K562 (cell line): Measurements from ENCODE around the gene TRNAU1AP. TPM values are rescaled to one million over a fixed set of nuclear protein-coding genes. Genes with fewer than 3 reads are reported as not detected.

Experiments
- BRD4 ChIP-seq: fragments of 200-600 bp; sonication (generic); IDR thresholded peaks from 2 replicates; pipeline ENCODE4 v1.6.1; 2017; ENCODE audit warnings: inconsistent platforms
- CHD4 ChIP-seq: fragments of 200-600 bp; sonication (generic); IDR thresholded peaks from 3 replicates; pipeline ENCODE4 v1.6.1; 2012; ENCODE audit warnings: low read depth, mild to moderate bottlenecking, mixed read lengths, low read length, inconsistent platforms; ENCODE audit not compliant: insufficient read depth, insufficient replicate concordance, poor library complexity, severe bottlenecking
- CREBBP ChIP-seq: IDR thresholded peaks from one replicate; pipeline ENCODE4 v1.6.1; 2012; ENCODE audit warnings: low read depth, mild to moderate bottlenecking, control low read depth, inconsistent platforms, low read length
- EGR1 ChIP-seq: fragments of 450-650 bp; conservative IDR thresholded peaks from 2 replicates; pipeline ENCODE4 v1.6.1; 2017; ENCODE audit warnings: mild to moderate bottlenecking
- GATAD2B ChIP-seq: fragments of 450-650 bp; IDR thresholded peaks from 2 replicates; pipeline ENCODE4 v1.6.1; 2017; ENCODE audit warnings: mild to moderate bottlenecking, borderline replicate concordance
- NFXL1 ChIP-seq: fragments of 450-650 bp; formaldehyde crosslinking; IDR thresholded peaks from 2 replicates; pipeline ENCODE4 v1.4.0; 2021; ENCODE audit warnings: mild to moderate bottlenecking
- RFX5 ChIP-seq: IDR thresholded peaks from 2 replicates; pipeline ENCODE4 v1.6.1; 2011; ENCODE audit warnings: low read depth, mild to moderate bottlenecking, improper control_type of control experiment, low read length
- ZNF12 ChIP-seq: sonication (generic); formaldehyde crosslinking; IDR thresholded peaks from 2 replicates; pipeline ENCODE4 v1.4.0; 2020; ENCODE audit warnings: mild to moderate bottlenecking, missing genetic modification reagents
- ZNF431 ChIP-seq: sonication (generic); formaldehyde crosslinking; IDR thresholded peaks from 2 replicates; pipeline ENCODE4 v1.8.0; 2022; ENCODE audit warnings: mild to moderate bottlenecking, missing genetic modification reagents
- ZNF57 ChIP-seq: fragments of 450-650 bp; formaldehyde crosslinking; IDR thresholded peaks from 2 replicates; pipeline ENCODE4 v1.4.0; 2020; ENCODE audit warnings: mild to moderate bottlenecking, moderate library complexity
- polyA plus RNA-seq, 8 experiments: library from polyadenylated mRNA; depleted of rRNA in 4 of 8; stranded (reverse) in 5 of 8; unstranded in 3 of 8; fragments of >200 nt; fragmentation: Nextera tagmentation in 2 of 8; fragmentation: Illumina TruSeq in 1 of 8; extraction: Ambion mirVana in 2 of 8; extraction: Trizol in 1 of 8; gene quantifications; 2 replicates each; pipeline versions ENCODE4 v1.2.1 to v1.2.3, GENCODE V29; 2011 to 2014; ENCODE audit warnings: inconsistent platforms in 1 of 8, missing spikeins in 1 of 8
- total RNA-seq, 7 experiments: library from RNA; depleted of rRNA in 6 of 7; stranded (reverse); fragments of >200 nt in 6 of 7; fragmentation: Illumina TruSeq in 2 of 7; extraction: Trizol in 2 of 7; gene quantifications; 2 replicates each; pipeline versions ENCODE4 v1.2.1 to v1.2.3, GENCODE V29; 2011 to 2021; ENCODE audit warnings: low replicate concordance in 1 of 7
- TF ChIP-seq, protein P1 (sequence below): sonication (generic); formaldehyde crosslinking; IDR thresholded peaks from 2 replicates; pipeline ENCODE4 v1.8.0; 2022; ENCODE audit warnings: mild to moderate bottlenecking, missing genetic modification reagents, borderline replicate concordance
- TF ChIP-seq, protein P2 (sequence below): fragments of 450-650 bp; IDR thresholded peaks from one replicate; pipeline ENCODE4 v1.6.1; 2018; ENCODE audit warnings: mild to moderate bottlenecking, moderate library complexity; ENCODE audit not compliant: partially characterized antibody
- TF ChIP-seq, protein P3 (sequence below): fragments of 250-450 bp; sonication (Bioruptor Pico); IDR thresholded peaks from 2 replicates; pipeline ENCODE4 v1.8.0; 2022; ENCODE audit warnings: moderate library complexity, mild to moderate bottlenecking, inconsistent platforms
- TF ChIP-seq, protein P4 (sequence below): fragments of 250-450 bp; sonication (Bioruptor Pico); IDR thresholded peaks from 2 replicates; pipeline ENCODE4 v1.4.0; 2020; ENCODE audit warnings: borderline replicate concordance
- TF ChIP-seq, protein P5 (sequence below): fragments of 250-450 bp; sonication (Bioruptor Pico); IDR thresholded peaks from 2 replicates; pipeline ENCODE4 v1.4.0; 2020; ENCODE audit warnings: mild to moderate bottlenecking, moderate library complexity
- TF ChIP-seq, protein P6 (sequence below): sonication (generic); formaldehyde crosslinking; IDR thresholded peaks from 2 replicates; pipeline ENCODE4 v1.8.1; 2023; ENCODE audit warnings: mild to moderate bottlenecking, missing genetic modification reagents, moderate library complexity

TRNAU1AP gene
- total and polyA plus RNA-seq, 9 of the 15 experiments (the other 6 are each of a cell fraction or from before 2014, with no cell fraction given), result 34.9 to 110 (median 46.3) TPM

DNA sequence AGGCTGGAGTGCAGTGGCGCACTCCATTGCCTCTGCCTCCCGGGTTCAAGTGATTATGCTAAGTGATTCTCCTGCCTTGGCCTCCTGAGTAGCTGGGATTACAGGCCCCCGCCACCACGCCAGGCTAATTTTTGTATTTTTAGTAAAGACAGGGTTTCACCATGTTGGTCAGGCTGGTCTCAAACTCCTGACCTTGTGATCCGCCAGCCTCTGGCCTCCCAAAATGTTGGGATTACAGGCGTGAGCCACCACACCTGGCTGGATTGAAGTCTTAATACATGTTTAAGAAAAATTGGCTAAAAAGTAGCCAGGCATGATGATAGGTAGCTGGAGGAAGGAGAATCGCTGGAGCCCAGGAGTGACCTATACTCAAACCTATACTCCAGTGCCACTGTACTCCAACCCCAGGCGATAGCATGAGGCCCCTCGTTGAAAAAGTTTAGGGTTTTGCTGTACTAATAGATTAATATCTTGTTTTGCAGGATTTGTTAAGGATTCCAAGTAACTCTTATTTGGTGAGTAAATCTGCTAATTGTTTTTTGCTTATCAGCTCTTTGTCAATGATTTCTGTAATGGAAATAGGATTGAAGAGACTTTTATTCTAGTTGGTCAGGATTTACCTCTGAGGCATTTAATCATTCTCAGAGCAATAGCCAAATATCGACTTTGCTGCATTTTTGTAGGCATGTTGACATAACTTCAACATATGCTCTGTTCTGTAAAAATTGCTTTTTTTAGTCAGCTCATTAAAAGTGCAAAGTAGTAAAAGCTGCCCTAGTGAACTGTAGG is 45.0 kb upstream of the TRNAU1AP start (continued):
- TF ChIP-seq, protein P1, sequence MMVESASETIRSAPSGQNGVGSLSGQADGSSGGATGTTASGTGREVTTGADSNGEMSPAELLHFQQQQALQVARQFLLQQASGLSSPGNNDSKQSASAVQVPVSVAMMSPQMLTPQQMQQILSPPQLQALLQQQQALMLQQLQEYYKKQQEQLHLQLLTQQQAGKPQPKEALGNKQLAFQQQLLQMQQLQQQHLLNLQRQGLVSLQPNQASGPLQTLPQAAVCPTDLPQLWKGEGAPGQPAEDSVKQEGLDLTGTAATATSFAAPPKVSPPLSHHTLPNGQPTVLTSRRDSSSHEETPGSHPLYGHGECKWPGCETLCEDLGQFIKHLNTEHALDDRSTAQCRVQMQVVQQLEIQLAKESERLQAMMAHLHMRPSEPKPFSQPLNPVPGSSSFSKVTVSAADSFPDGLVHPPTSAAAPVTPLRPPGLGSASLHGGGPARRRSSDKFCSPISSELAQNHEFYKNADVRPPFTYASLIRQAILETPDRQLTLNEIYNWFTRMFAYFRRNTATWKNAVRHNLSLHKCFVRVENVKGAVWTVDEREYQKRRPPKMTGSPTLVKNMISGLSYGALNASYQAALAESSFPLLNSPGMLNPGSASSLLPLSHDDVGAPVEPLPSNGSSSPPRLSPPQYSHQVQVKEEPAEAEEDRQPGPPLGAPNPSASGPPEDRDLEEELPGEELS (CRISPR knock-in tag), result no peak
- TF ChIP-seq, protein P2, sequence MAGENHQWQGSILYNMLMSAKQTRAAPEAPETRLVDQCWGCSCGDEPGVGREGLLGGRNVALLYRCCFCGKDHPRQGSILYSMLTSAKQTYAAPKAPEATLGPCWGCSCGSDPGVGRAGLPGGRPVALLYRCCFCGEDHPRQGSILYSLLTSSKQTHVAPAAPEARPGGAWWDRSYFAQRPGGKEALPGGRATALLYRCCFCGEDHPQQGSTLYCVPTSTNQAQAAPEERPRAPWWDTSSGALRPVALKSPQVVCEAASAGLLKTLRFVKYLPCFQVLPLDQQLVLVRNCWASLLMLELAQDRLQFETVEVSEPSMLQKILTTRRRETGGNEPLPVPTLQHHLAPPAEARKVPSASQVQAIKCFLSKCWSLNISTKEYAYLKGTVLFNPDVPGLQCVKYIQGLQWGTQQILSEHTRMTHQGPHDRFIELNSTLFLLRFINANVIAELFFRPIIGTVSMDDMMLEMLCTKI, result no peak
- TF ChIP-seq ZNF57 (CRISPR knock-in tag), result no peak
- no peak for TF ChIP-seq ZNF431 (CRISPR knock-in tag)
- TF ChIP-seq, protein P3, sequence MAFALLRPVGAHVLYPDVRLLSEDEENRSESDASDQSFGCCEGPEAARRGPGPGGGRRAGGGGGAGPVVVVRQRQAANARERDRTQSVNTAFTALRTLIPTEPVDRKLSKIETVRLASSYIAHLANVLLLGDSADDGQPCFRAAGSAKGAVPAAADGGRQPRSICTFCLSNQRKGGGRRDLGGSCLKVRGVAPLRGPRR, result no peak
- no peak for TF ChIP-seq CREBBP
- 0 out of 2 replicates have a peak, but pooled peaks have one; percentile 11 for TF ChIP-seq NFXL1
- no peak for TF ChIP-seq ZNF12 (CRISPR knock-in tag)
- TF ChIP-seq, protein P4, sequence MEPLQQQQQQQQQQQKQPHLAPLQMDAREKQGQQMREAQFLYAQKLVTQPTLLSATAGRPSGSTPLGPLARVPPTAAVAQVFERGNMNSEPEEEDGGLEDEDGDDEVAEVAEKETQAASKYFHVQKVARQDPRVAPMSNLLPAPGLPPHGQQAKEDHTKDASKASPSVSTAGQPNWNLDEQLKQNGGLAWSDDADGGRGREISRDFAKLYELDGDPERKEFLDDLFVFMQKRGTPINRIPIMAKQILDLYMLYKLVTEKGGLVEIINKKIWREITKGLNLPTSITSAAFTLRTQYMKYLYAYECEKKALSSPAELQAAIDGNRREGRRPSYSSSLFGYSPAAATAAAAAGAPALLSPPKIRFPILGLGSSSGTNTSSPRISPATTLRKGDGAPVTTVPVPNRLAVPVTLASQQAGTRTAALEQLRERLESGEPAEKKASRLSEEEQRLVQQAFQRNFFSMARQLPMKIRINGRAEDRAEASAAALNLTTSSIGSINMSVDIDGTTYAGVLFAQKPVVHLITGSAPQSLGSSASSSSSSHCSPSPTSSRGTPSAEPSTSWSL, result no peak
- TF ChIP-seq GATAD2B, result no peak
- TF ChIP-seq, protein P5, sequence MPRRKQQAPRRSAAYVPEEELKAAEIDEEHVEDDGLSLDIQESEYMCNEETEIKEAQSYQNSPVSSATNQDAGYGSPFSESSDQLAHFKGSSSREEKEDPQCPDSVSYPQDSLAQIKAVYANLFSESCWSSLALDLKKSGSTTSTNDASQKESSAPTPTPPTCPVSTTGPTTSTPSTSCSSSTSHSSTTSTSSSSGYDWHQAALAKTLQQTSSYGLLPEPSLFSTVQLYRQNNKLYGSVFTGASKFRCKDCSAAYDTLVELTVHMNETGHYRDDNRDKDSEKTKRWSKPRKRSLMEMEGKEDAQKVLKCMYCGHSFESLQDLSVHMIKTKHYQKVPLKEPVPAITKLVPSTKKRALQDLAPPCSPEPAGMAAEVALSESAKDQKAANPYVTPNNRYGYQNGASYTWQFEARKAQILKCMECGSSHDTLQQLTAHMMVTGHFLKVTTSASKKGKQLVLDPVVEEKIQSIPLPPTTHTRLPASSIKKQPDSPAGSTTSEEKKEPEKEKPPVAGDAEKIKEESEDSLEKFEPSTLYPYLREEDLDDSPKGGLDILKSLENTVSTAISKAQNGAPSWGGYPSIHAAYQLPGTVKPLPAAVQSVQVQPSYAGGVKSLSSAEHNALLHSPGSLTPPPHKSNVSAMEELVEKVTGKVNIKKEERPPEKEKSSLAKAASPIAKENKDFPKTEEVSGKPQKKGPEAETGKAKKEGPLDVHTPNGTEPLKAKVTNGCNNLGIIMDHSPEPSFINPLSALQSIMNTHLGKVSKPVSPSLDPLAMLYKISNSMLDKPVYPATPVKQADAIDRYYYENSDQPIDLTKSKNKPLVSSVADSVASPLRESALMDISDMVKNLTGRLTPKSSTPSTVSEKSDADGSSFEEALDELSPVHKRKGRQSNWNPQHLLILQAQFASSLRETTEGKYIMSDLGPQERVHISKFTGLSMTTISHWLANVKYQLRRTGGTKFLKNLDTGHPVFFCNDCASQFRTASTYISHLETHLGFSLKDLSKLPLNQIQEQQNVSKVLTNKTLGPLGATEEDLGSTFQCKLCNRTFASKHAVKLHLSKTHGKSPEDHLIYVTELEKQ (CRISPR knock-in tag), result no peak
- no peak for TF ChIP-seq CHD4
- no peak for TF ChIP-seq RFX5
- no peak for TF ChIP-seq BRD4
- 0 out of 2 replicates have a peak, but pooled peaks have one; percentile 8 for TF ChIP-seq EGR1
- TF ChIP-seq, protein P6, sequence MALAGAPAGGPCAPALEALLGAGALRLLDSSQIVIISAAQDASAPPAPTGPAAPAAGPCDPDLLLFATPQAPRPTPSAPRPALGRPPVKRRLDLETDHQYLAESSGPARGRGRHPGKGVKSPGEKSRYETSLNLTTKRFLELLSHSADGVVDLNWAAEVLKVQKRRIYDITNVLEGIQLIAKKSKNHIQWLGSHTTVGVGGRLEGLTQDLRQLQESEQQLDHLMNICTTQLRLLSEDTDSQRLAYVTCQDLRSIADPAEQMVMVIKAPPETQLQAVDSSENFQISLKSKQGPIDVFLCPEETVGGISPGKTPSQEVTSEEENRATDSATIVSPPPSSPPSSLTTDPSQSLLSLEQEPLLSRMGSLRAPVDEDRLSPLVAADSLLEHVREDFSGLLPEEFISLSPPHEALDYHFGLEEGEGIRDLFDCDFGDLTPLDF, result no peak
